Stimulated activated CD8-positive, alpha-beta memory T cell treated with anti-CD3 and anti-CD28 coated beads, Interleukin-2, amount 100 ng/mL, for 1 hour (primary cell): ENCODE data around the gene SPDYE1.
A peak's percentile ranks its signal among the peaks of the same experiment; 100 is the strongest.

Source experiments
- DNase-seq, 2 donors: peaks; one replicate each; pipeline ENCODE4 v3.0.0-alpha.2; 2020; ENCODE audit warnings: low read depth in 2 of 2

The SPDYE1 gene

DNA sequence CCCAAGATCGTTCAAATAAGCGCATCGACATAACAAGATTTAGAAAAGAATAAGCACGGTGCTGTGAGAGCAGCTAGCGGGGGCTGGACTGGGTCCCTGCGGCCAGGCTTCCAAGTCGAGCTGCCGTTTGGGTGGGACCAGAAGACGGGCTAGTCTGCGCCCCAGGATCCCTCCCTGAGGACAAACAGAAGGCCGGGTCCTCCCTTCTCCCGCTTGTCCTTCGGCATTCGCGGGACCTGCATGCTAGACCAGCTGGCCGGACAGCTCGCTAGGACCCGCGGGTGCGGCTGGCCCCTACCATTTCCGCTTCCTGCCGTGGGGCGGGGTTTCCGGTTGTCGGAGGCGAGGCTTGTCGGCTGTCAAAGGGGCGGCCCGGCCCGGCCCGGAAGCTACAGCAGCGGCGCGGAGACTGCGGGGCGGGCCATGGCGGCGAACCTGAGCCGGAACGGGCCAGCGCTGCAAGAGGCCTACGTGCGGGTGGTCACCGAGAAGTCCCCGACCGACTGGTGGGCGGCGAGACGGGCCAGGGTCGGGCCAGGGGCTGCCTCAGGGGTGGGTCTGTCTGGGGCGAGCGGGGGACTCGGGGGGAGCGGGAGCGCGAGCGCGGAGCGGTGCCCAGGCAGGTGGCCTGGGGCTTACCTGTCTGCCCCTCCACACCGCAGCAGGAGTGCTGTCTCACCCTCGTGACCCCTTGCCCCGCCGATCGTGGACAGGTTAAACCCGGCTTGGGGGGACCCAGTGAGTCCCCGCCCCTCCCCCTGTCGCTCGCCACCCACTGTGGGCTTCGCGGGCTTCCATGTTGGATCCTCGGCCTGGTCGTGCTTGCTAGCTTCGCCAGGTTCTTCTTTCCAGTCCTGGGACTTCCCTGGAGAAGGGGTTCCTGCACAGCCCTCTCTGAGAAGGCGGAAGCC is 46.9 kb downstream of the SPDYE1 start, which contains the start of gene DBNL:
DBNL (plus strand) TSS at position 388 of the 911 bp plus-strand sequence; CDS start at position 424, 36 bp downstream.
- DNase-seq = peak; percentile 78 to 82

GRCh38 chr7:44045226-44046014 is 47.7 kb downstream of the SPDYE1 start:
- no peak for DNase-seq

DNA sequence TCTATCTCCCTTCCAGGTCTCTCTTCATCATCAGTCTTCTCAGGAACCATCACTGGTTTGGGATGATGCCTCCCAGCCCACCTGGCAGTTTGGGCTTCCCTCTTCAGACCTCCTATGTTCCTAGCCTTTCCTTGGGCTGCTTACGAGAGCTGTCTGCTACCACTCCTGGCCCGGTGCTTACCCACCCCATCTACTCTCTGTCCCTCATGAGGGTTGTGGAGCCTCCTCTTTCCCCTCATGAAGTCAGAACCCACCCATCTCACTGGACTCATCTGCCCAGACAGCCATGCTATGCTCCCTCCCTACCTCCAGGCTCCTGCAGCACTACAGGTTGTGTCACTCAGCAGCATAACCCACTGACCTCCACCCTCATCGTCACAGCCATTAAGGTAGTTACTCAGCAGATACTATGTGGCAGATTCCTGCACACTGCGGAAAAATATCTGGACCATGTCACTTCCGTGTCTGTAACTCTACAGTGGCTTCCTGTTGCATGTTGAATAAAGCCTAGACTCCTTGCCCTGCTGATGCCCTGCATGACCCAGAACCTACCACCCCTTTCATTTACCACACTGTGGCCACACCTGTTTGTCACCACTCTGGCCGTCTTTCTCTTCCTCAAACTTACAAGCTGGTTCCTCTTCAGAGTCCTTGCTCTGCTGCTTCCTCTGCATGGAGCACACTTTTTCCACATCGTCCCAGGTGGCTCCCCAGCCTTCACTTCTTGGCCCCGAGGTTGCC is 48.8 kb downstream of the SPDYE1 start:
- no peak for DNase-seq

- DNase-seq = no peak
These were observed 50.5 kb downstream of the SPDYE1 start for GRCh38 chr7:44048031-44048795.

DNA sequence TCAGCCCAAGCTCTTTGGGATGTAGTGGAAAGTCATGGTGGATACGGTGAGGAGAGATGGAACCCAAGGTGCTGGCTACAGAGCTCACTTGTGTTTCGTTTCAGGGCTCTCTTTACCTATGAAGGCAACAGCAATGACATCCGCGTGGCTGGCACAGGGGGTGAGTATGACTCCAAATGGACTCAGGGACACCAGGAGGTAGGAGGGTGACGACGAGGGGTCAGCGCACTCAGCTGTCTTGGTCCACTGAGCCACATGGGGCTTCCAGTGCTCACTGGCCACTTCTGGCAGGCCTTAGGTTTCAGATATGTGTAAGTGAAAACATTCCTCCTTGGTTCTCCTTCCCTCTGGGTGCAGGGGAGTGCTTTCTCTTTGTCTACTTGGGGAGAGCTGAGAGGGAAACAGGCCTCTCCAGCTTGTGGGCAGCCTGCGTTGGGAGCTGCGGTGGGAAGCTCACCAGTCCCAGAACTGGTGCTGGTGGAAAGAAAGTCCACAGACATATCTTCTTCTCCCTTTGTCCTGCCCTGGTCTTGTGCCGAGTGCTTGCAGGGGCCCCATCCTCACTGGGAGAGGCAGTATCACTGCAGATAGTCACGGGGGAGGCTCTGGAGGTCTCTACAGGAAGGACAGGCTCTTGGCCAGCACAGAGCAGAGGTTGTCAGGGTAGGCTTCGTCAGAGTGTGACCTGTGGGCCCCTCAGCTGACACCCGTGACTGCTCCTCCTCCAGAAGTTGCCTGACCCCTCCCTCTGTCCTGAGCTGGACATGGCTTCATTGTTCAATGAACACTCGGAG is 52.6 kb downstream of the SPDYE1 start:
- DNase-seq = no peak

DNA sequence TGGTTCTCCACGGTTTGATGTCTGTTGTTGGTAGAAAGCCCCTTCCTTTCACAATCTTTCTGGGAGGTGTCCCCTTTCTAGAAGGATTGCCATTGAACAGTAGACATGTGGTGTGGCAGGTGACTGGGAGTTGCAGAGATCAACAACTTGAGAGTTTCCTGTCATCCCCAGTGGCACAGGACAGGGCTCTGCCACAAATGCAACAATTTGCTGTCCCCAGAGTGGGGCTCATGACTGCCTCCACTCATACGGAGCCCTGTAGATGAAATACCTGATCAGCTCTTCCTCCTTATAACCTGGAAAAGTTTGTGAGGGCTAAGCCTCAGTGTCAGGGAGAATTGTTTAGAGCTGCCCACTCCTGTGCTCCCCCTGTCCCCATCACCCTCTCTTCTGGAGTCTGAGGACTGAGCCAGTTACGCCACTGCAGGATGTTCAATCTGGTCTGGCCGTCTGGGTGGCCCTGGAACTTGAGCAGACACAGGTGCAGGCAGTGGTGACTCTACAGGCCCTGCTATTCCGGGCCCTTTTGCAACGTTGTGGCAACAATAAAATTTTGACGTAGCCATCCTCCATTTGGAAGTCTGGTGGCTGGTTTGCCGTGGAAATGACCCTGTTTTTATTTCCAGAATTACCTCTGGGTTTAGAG is 53.3 kb downstream of the SPDYE1 start:
- no peak for DNase-seq

GRCh38 chr7:44051611-44052220 is 54.0 kb downstream of the SPDYE1 start:
- DNase-seq = no peak

DNA sequence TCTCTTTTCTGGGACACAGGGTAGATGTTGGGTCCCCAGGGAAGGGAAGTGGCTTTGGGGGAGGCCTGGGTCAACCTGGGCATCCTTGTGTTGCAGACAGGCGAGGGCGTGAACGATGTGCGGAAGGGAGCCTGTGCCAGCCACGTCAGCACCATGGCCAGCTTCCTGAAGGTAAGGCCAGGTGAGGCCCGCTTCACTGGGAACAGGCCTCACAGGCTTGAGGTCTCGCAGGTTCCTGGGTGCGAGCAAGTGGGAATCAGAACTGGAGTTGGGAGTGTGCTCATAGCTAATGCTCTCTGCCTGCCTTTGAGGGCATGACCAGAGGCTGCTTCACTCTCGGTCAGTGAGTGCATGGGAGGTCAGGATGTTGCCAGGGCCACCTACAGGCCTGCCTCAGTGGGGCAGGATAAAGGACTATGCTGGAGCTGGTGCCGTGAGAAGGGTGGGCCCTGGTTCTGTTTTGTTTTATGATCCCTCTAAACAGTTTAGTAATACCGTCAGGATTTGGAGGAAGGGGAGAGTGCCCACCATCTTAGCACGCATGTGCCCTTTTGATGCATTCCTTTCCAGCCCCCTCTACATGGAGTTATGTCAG is 55.2 kb downstream of the SPDYE1 start:
- no peak for DNase-seq

GRCh38 chr7:44056681-44057080 is 59.0 kb downstream of the SPDYE1 start:
- DNase-seq = no peak

- DNase-seq = no peak
These were observed 59.6 kb downstream of the SPDYE1 start for GRCh38 chr7:44057181-44057848.

GRCh38 chr7:44057849-44058758 is 60.4 kb downstream of the SPDYE1 start:
- DNase-seq = no peak

DNA sequence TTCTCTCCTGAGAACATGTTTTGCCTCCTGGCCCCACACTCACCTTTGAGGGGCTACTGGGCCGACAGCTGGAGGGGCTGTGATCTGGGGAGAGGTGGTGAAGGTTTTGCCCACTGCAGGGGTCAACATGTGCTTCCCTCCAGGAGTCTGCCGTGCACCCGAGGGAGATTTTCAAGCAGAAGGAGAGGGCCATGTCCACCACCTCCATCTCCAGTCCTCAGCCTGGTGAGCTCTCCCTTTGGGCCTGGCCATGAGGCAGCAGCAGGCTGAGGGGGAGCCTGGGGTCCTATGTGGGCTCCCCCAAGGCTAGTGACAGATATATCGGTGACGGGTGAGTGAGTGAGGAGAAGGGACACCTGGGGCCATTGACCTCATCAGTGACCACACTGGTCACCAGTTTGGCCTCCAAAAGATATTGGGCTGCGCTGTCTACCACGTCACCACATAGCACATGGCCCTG is 61.1 kb downstream of the SPDYE1 start:
- DNase-seq = no peak

DNA sequence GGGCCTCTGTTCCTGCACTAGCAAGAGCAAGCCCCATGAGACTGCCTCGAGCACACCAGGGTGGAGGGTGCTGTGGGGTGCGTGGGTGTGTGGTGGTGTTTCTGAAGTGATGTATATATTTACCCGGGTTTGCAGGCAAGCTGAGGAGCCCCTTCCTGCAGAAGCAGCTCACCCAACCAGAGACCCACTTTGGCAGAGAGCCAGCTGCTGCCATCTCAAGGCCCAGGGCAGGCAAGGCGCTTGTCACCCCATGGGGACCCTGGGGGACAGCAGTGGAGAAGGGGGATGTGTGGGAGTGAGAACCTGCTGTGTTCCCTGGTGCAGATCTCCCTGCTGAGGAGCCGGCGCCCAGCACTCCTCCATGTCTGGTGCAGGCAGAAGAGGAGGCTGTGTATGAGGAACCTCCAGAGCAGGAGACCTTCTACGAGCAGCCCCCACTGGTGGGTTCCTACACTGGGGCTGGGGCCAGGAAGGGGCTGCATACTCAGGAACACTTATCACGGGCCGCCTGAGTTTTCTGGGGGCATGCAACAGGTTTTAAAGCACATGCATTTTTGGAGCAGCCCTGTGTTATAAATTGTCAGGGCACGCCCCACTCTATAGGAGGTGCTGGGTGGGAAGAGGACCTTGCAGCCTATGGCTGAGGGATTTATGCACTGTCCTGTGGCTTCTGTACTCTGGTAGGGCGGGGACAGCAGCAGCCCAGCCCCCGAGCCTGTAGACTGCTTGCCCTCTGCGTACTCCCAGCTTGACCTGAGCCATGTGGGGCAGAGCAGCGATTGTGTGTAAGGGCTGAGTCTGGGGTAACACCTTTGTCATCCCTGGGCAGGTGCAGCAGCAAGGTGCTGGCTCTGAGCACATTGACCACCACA is 61.8 kb downstream of the SPDYE1 start:
- no peak for DNase-seq
